B cell (primary cell): ENCODE results near the gene GOLGA8B. TPM values are rescaled to one million over a fixed set of nuclear protein-coding genes. Genes with fewer than 3 reads are reported as not detected.

ENCODE experiments used
- ATAC-seq: fragments of 200-7000 bp; cut with Tn5 transposase; one replicate; pipeline ENCODE4 v1.10.0; 2021; ENCODE audit warnings: low read depth, mild to moderate bottlenecking, moderate number of reproducible peaks, moderate library complexity
- CTCF ChIA-PET: fragments of 350-600 bp; sonication (Branson Sonifier 250); formaldehyde crosslinking; loops from one replicate; lab custom pipeline; 2021; ENCODE audit warnings: antibody characterized with exemption, inconsistent platforms; lab: Charles Lee
- POLR2A ChIA-PET: fragments of 350-600 bp; sonication (Branson Sonifier 250); formaldehyde crosslinking; loops from one replicate; lab custom pipeline; 2021; ENCODE audit warnings: antibody characterized with exemption; lab: Charles Lee
- DNase-seq: peaks from one replicate; pipeline ENCODE4 v3.0.0; 2013
- H2AFZ ChIP-seq: 2 replicates; pipeline ENCODE4 v1.6.1; 2012; ENCODE audit warnings: mild to moderate bottlenecking, low read depth, low read length; ENCODE audit not compliant: insufficient read depth, poor library complexity, severe bottlenecking
- H3K27ac ChIP-seq, 2 donors: 1 replicate in 1 of 2; 2 replicates in 1 of 2; pipeline ENCODE4 v1.5.1; 2012 to 2013; ENCODE audit warnings: low read length in 2 of 2, mild to moderate bottlenecking in 2 of 2, moderate library complexity in 1 of 2
- H3K27me3 ChIP-seq, 4 experiments: fragments of 200-600 bp in 1 of 4; sonication (generic) in 1 of 4; replicated peaks in 1 of 4; 1 replicate in 2 of 4; 2 replicates in 2 of 4; pipeline versions ENCODE4 v1.6.1 to v1.7.0; 2013 to 2016; ENCODE audit warnings: low read length in 3 of 4, mild to moderate bottlenecking in 2 of 4, mixed read lengths in 1 of 4, moderate library complexity in 1 of 4; ENCODE audit not compliant: insufficient read depth in 4 of 4, control insufficient read depth in 3 of 4; ENCODE audit errors: control extremely low read depth in 1 of 4
- H3K36me3 ChIP-seq, 2 experiments: replicated peaks in 1 of 2; 1 replicate in 1 of 2; 2 replicates in 1 of 2; pipeline versions ENCODE4 v1.6.1 to v1.7.1; 2013; ENCODE audit warnings: low read length in 1 of 2; ENCODE audit not compliant: insufficient read depth in 2 of 2, control insufficient read depth in 1 of 2; ENCODE audit errors: control extremely low read depth in 1 of 2, extremely low read depth in 1 of 2
- H3K4me1 ChIP-seq, 2 donors: fragments of 200-600 bp in 1 of 2; sonication (generic) in 1 of 2; 1 replicate in 1 of 2; 2 replicates in 1 of 2; pipeline versions ENCODE4 v1.5.1 to v1.6.1; 2013 to 2017; ENCODE audit warnings: low read length in 2 of 2; ENCODE audit not compliant: control insufficient read depth in 2 of 2, insufficient read depth in 2 of 2
- H3K4me2 ChIP-seq: replicated peaks from 2 replicates; pipeline ENCODE3; 2012; ENCODE audit warnings: mild to moderate bottlenecking, low read depth, low read length; ENCODE audit not compliant: poor library complexity, severe bottlenecking
- H3K4me3 ChIP-seq, 5 experiments: fragments of 200-600 bp in 1 of 5; sonication (generic) in 1 of 5; 1 replicate in 3 of 5; 2 replicates in 2 of 5; pipeline versions ENCODE4 v1.5.1 to v1.7.0; 2011 to 2016; ENCODE audit warnings: low read length in 4 of 5, mild to moderate bottlenecking in 4 of 5, low read depth in 2 of 5, control low read depth in 1 of 5, moderate library complexity in 1 of 5; ENCODE audit not compliant: insufficient read depth in 1 of 5; ENCODE audit errors: control extremely low read depth in 1 of 5, extremely low read depth in 1 of 5
- H3K79me2 ChIP-seq: fragments of 200-600 bp; sonication (generic); one replicate; pipeline ENCODE4 v1.6.0; 2016; ENCODE audit warnings: low read length; ENCODE audit not compliant: control insufficient read depth, insufficient read depth
- H3K9ac ChIP-seq: fragments of 200-600 bp; sonication (generic); 2 replicates; pipeline ENCODE4 v1.6.1; 2017; ENCODE audit warnings: mild to moderate bottlenecking, low read length, moderate library complexity
- H3K9me3 ChIP-seq, 3 donors: one replicate each; pipeline versions ENCODE4 v1.6.1 to v1.7.1; 2013; ENCODE audit warnings: low read length in 2 of 3; ENCODE audit not compliant: control insufficient read depth in 2 of 3, insufficient read depth in 1 of 3; ENCODE audit errors: control extremely low read depth in 1 of 3
- H4K20me1 ChIP-seq: 2 replicates; pipeline ENCODE4 v1.6.0; 2012; ENCODE audit warnings: mild to moderate bottlenecking, low read length; ENCODE audit not compliant: insufficient read depth, control insufficient read depth, poor library complexity, severe bottlenecking
- H3K27ac Mint-ChIP-seq: one replicate; pipeline ENCODE4 v1.8.0; 2021; ENCODE audit warnings: mixed read lengths
- H3K27me3 Mint-ChIP-seq: one replicate; pipeline ENCODE4 v1.8.0; 2021; ENCODE audit warnings: mixed read lengths
- H3K4me1 Mint-ChIP-seq: one replicate; pipeline ENCODE4 v1.8.0; 2021; ENCODE audit warnings: mixed read lengths
- H3K4me3 Mint-ChIP-seq: one replicate; pipeline ENCODE4 v1.8.0; 2021; ENCODE audit warnings: mixed read lengths
- H3K9me3 Mint-ChIP-seq: one replicate; pipeline ENCODE4 v1.8.0; 2022; ENCODE audit warnings: mixed read lengths; ENCODE audit not compliant: insufficient read depth
- CTCF ChIP-seq: fragments of 200-600 bp; IDR thresholded peaks from one replicate; pipeline ENCODE4 v1.8.0; 2022; ENCODE audit warnings: antibody characterized with exemption, mild to moderate bottlenecking
- EZH2 ChIP-seq: IDR thresholded peaks from 2 replicates; pipeline ENCODE4 v1.6.1; 2012; ENCODE audit warnings: borderline replicate concordance, low read depth, mild to moderate bottlenecking, moderate library complexity, low read length; ENCODE audit not compliant: insufficient read depth, poor library complexity, severe bottlenecking
- WGBS: methylation state at CpG from one replicate; pipeline ENCODE4 v1.1.5; 2013; ENCODE audit warnings: missing lambda C conversion rate; ENCODE audit not compliant: insufficient coverage; 5-methylcytosine and 5-hydroxymethylcytosine counted together
- intact Hi-C: fragments of 100-400 bp; cut with micrococcal nuclease; formaldehyde crosslinking; loops from one replicate; pipeline ENCODE4 v1.10.0; 2022
- polyA plus RNA-seq: library from polyadenylated mRNA; depleted of rRNA; stranded (reverse); fragments of >200 nt; gene quantifications from 2 replicates; pipeline ENCODE4 v1.2.3, GENCODE V29; 2012
- total RNA-seq, 2 donors: library from RNA; stranded (reverse); fragments of 120-200 nt in 1 of 2; gene quantifications; 1 replicate in 1 of 2; 2 replicates in 1 of 2; pipeline versions ENCODE4 v1.2.3 to v1.2.4, GENCODE V29; 2013 to 2022

GOLGA8B gene
- total and polyA plus RNA-seq, 2 donors (not counting 1 experiment from before 2014, with no cell fraction given), result 77.1 to 200 TPM

GRCh38 chr15:34628577-34629152 lies 45.2 kb upstream of the GOLGA8B start:
- no peak for ATAC-seq

GRCh38 chr15:34625007-34625406 lies 41.6 kb upstream of the GOLGA8B start:
- ChIA-PET POLR2A (no interaction called here), CTCF (no interaction called here)
- WGBS, result no CpG with 5 or more reads among the region's 5 CpGs
- Histone ChIP-seq H3K36me3 (no peaks in the 10 kb centered on the region), H3K27ac (no peak overlapping the region), H3K4me2 (no peak overlapping the region), H4K20me1 (no peaks in the 10 kb centered on the region), H3K79me2 (no peaks in the 10 kb centered on the region), H3K27me3 (peaks cover 0 to 9% (median 0%) of the 10 kb centered on the region in 4 experiments), H3K4me3 (no peak overlapping the region), H2AFZ (no peak overlapping the region), H3K9me3 (peaks cover 0 to 2% (median 0%) of the 10 kb centered on the region in 3 donors), H3K9ac (no peak overlapping the region), H3K4me1 (no peaks in the 10 kb centered on the region)
- DNase-seq, result no peak
- H3K9me3 Mint-ChIP-seq, result peaks cover 2% of the 10 kb centered on the region
- no peak overlapping the region for H3K27ac Mint-ChIP-seq
- intact Hi-C loops, result no loop called here
- H3K4me1 Mint-ChIP-seq, result no peaks in the 10 kb centered on the region
- ATAC-seq, result no peak
- no peak for TF ChIP-seq CTCF
- H3K4me3 Mint-ChIP-seq, result no peak overlapping the region
- peaks cover 33% of the 10 kb centered on the region for H3K27me3 Mint-ChIP-seq

More at GRCh38 chr15:34628577-34629152, 45.2 kb upstream of the GOLGA8B start:
- H3K4me3 Mint-ChIP-seq, result no peak overlapping the region
- no peak for DNase-seq
- no peak overlapping the region for H3K9ac ChIP-seq
- peaks cover 5% of the 10 kb centered on the region for H3K9me3 Mint-ChIP-seq
- no peak overlapping the region for H3K4me3 ChIP-seq
- TF ChIP-seq EZH2, result no peak
- TF ChIP-seq CTCF, result no peak
- no CpG with 5 or more reads among the region's 2 CpGs for WGBS
- H3K4me1 ChIP-seq, result no peaks in the 10 kb centered on the region
- no peak overlapping the region for H3K27ac Mint-ChIP-seq
- H3K27ac ChIP-seq, result no peak overlapping the region
- intact Hi-C loops, result no loop called here
- H3K4me2 ChIP-seq, result no peak overlapping the region
- H3K79me2 ChIP-seq, result no peaks in the 10 kb centered on the region
- peaks cover 24% of the 10 kb centered on the region for H3K27me3 Mint-ChIP-seq
- no peaks in the 10 kb centered on the region for H3K36me3 ChIP-seq
- no peak overlapping the region for H2AFZ ChIP-seq
- H3K4me1 Mint-ChIP-seq, result no peaks in the 10 kb centered on the region
- peaks cover 0 to 6% (median 0%) of the 10 kb centered on the region in 4 experiments for H3K27me3 ChIP-seq
- POLR2A ChIA-PET, result no interaction called here
- peaks cover 0 to 2% (median 0%) of the 10 kb centered on the region in 3 donors for H3K9me3 ChIP-seq
- CTCF ChIA-PET, result no interaction called here
- no peaks in the 10 kb centered on the region for H4K20me1 ChIP-seq
